Neural progenitor cell (in vitro differentiated cells): ENCODE data around the gene MERTK.

Experiments
- EZH2 ChIP-seq: fragments of 200-600 bp; sonication (generic); IDR thresholded peaks from 2 replicates; pipeline ENCODE4 v1.6.1; 2017; ENCODE audit warnings: antibody characterized with exemption, mild to moderate bottlenecking, moderate library complexity
- EZH2phosphoT487 ChIP-seq: fragments of 200-600 bp; sonication (generic); IDR thresholded peaks from 2 replicates; pipeline ENCODE4 v1.6.1; 2017; ENCODE audit warnings: antibody characterized with exemption

DNA sequence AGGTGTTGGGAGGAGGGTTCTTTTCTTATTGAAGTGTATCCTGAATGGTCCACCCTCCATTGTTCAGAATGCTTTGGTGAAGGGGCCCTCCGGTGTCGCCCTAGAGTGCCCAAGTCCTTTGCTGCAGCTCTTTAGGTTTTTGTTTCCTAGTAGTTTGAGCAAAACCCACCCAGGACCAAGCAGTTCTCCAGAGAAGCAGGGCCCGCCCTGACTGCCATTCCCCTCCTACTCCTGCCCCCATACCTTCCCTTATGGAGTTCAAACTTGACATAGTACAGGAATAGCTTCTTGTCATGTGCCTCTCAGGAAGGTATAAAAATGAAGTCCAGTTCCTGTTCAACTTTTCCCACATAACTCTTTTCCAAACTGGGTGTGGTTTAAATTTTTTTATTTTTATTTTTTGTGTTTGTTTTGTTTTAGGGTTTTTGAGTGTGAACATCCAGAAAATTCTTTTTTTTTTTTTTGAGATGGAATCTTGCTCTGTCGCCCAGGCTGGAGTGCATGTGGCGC, 5.6 kb downstream of the MERTK start:
- TF ChIP-seq EZH2 (no peak), EZH2phosphoT487 (no peak)
